HG03520 (cell line): ENCODE measurements around the gene CILP2.

ENCODE experiments used
- ATAC-seq: cut with Tn5 transposase; IDR thresholded peaks from one replicate; pipeline ENCODE4 v1.9.1; 2021; ENCODE audit warnings: mild to moderate bottlenecking, moderate library complexity; ENCODE audit not compliant: unreplicated experiment

The CILP2 gene

DNA sequence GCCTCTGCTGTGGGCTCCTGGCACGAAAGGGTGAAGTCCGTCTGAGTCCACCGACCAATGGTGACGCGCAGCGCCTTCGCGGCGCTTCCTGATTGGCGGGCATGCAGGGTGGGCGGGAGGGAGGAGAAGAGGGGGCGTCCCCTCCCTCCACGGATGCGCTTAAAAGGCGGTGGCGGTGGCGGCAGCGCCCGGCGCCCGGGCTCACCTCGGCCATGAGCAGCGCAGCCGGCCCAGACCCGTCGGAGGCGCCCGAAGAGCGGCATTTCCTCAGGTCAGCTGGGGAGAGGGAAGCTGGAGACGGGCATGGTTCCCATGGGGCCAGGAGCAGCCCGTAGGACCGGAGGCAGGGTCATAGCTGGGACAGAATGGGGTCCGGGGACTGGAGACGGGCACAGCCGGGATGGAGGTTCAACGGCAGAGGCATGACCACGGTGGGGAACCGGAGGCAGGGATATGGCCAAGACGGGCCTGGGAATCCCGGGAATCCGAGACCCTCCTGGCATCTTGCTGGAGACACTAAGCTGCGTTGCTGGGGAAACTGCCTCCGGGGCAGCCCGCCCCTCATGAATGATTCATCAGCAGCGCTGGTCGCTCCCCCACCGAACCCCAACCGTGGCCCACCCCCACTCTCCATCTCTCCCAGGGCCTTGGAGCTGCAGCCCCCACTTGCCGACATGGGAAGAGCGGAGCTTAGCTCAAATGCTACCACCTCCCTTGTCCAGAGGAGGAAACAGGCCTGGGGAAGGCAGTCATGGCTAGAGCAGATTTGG lies 9.2 kb upstream of the CILP2 start, which contains the start of gene YJEFN3:
Gene YJEFN3, plus strand, starts transcription at position 191 of the 770 bp plus-strand sequence. Its CDS starts 22 bp downstream, at position 213.
- no peak for ATAC-seq

DNA sequence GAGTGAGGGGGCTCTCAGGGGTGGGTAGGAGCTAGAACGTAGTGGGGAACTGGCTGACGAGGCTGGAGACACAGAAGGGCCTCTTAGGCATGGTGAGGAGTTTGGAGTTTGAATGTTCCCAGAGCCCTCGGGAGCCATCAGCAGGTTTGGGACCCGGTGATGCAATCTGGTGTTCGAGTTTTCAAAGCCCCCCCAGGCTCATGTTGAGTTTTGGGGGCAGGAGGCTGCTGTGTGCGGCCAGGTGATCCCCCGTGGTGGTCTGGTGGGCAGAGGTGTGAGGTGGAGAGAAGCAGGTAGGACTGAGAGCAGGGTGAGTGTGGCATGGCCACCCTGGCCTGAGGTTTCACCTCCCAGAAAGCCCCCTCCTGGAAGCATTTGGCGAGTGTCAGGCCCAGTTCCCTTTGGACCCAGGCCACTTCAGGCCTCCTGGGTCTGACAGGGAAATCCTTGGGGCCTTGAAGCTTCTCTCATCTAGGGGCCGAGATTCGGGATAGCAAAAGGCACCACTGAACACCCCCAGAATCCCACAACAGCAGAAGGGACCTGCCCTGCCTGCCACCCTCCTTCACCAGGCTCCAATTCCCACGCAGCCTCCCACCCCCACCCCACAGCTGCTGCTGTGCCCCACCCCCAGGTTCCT lies 8.2 kb upstream of the CILP2 start:
- ATAC-seq = no peak

DNA sequence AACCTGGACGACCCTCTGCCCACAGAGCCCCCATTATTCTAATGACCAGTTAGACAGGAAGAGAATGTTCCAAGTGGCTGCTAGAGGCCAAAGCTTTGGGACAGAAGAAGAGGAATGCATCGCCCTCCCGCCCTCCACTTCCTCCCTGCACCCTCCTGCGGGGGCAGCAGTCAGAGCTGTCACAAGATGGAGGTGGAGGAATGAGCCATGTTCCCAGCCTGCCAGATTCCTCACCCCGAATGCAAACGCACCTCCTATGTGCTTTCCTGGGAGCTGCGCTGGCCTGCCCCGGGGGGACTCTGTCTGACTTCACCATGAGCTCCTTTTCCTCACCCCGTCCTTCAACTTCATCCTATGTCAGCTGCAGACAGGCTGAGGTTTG lies 7.7 kb upstream of the CILP2 start:
- no peak for ATAC-seq

DNA sequence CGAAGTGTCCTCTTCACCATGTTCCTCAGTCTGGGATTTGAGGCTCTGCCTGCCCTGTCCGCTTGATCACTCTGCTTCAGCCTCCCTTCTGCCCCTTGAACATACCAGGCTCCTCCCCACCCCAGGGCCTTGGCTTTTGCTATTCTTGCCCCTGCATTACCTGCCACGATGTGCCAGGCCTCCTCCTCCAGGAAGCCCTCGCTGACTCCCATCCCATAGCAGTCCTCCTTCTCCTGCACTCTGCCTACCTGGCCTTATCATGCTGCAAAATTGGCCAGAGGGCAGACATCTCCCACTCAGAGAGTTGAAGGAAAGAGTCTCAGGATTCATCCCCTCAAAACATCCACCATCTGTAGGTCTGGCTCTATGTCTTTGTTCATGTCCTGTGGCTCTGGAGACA lies 7.2 kb upstream of the CILP2 start:
- ATAC-seq = no peak

DNA sequence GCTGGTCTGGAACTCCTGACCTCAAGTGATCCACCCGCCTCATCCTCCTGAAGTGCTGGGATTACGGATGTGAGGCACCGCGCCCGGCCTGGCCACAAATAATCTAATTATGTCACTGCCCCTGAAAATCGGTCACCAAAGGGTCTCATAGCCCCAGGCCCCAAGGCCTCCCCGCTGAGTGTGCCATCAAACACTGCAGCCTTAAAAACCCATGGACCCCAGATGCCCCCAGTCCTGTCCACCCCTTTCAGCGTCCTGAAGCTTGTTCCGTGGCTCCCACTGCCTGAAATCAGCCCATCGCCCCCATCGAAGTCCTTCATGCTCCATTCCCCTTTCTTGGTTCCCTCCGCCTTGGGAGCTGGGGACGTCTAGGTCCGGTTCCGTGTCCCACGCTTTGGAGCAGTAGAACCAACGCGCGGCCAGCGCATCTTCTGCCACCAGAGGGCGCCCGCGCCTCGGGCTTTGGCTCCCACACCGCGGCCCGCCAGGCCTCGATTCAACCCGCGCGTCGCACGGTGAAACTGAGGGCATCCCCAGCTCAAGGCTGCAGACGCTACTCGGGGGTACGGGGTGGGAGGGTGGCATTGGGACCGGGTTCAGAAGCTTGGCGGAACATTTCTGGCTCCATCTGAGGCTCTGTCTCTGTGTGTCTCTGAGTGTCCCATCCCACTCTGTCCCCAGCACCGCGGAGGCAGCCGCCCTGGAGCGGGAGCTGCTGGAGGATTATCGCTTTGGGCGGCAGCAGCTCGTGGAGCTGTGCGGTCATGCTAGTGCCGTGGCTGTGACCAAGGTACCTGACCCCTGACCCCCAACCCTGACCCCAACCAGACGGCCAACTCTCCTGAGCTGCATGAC lies 5.9 kb upstream of the CILP2 start:
- no peak for ATAC-seq

DNA sequence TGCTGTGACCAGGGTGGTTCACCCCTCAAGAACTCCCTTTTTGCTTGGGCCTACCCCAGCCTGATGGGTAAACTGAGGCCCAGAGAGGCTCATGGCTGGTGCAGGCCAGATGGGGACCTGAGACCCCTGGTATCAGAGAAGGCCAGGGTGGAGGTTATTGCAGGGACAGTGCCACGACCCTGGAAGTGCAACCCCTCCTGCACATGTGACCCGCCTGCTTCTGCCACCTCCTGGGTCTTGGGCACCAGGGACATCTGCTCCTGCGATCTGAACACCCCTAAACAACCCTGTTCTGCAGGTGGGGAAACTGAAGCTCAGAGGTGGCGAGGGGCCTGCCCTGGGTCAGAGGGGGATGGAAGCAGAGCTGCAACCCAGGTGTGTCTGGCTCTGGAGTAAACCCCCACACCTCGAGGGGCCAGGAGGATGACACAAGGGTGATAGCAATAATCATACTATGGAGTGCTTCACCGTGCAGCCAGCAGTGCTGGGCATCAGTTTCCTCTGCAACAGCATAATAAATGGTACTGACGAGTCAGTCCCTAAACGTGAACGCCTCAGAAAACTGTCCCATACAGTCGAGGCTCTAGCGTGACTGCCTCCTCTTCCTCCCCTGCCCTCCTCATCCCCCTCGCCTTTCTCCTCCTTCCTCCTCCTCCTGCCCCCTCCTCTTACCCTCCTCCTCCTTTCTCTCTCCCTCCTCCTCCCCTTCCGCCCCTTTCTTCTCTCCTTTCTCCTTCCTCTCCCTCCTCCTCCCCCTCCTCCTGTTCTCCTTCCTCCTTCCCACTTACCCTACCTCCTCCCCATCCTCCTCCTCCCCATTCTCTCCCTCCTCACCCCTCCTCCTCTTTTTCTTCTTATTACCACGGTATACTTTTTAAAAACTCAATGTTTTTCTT lies 5.0 kb upstream of the CILP2 start:
- no peak for ATAC-seq

DNA sequence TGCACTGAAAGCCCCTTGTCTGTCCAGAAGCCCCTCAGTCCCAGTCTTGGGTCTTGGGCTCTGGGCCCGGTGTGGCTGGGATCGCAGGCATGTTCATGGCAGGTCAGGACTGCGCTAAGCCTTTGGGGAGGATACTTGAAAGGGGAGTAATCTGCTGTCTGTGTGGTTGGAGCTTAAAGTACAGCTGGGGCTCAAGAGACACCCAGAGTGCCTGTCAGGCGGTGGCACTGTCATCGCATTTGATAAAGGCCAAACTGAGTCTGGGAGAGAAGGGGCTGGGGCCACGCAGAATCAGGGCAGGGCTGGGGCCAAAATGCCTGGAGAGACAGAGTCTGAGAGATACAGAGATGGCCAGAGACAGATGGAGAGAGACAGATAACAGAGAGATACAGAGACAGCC lies 4.2 kb upstream of the CILP2 start:
- no peak for ATAC-seq

DNA sequence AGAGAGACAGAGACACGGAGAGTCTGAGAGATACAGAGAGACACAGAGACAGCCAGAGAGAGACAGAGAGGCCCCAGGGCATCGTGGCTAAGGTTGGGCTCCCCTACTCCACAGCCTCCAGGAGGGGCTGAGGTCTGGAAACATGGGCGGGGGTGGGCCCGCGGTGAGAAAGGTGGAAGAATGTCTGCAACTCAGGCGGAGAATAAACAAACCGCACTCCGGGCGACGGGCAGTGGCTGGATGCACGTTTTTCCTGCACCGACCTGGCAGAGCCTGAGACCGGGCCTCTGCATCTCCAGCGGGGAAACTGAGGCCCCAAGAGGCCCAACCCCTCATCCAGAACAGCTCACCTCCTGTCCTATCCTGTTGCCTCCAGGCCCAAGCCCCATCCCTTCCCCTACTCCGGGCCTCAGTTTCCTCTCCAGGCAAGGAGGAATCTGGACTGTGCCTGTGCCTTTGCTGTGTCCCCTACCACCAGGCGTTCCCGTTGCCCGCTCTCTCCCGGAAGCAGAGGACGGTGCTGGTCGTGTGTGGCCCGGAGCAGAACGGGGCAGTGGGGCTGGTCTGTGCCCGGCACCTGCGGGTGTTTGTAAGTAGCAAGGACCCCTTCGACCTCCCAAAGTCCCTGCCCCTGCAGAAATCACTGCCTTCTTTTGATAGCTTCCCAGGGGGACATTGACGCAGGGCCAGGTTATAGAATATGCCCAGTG lies 3.4 kb upstream of the CILP2 start:
- no peak for ATAC-seq

DNA sequence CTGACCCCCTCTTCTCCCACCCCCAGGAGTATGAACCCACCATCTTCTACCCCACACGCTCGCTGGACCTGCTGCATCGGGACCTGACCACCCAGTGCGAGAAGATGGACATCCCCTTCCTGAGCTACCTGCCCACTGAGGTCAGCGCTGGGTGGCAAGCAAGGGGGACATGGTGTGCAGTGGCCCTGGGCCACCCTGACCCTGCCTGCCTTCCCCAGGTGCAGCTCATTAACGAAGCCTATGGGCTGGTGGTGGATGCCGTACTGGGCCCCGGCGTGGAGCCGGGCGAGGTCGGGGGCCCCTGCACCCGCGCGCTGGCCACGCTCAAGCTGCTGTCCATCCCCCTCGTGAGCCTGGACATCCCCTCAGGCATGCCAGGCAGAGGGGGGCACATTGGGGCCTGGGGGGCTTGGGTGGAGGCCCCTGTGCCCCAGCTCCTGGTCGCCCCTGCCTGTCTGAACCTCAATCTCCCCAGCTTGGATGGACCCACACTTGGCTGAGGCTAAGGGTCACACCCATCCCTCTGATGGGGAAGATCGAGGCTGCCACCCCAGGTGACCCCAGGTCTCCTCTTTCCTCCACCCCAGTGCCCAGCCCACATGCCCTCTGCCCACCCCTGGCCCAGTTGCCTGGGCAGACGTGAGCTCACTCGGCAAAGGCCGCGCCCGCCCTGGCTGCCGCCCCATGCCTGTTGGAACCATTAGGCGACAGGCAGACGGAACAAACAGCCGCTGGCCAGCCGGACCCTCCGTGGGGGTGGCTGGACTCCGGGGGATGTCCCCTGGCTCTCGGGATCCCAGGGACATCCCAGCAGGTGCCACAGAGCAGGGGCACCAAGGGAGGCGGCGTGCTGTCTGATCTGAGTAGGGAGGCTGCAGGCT lies 2.5 kb upstream of the CILP2 start:
- ATAC-seq = no peak

DNA sequence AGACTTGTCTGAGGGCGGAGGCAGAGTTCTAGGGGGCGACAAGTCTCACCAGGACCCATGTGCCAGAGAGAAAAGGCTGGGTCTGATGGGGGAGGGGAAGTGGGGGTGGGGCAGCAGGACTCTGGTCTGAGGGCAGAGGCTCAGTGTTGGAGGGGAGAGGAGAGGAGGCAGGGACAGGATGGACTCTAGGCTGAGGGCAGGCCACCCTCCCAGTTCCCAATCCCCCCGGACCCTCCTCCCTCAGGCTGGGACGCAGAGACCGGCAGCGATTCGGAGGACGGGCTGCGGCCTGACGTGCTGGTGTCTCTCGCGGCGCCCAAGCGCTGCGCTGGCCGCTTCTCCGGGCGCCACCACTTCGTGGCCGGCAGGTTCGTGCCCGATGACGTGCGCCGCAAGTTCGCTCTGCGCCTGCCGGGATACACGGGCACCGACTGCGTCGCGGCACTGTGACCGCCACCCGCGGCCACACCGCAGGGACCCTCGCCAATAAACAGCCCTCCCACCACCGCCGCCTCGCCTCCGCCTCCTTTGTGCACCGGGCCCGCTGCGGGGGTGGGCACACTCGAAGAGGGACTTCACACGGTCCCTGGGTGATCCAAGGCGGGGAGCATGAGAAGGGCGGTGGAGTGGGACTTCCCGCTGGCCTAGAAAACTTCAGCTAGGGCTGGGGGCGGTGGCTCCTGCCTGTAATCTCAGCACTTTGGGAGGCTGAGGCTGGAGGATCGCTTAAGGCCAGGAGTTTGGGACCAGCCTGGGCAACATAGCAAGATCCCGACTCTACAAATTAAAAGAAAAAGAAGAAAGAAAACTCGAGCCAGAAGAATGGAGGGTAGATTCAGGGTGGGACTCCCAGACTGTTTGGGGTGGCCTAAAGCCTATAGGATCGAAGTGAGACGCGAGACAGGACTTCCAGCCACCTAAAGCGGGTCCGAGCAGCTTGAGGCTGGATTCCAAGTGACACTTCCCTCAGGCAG lies 703 bp upstream of the CILP2 start:
- no peak for ATAC-seq

DNA sequence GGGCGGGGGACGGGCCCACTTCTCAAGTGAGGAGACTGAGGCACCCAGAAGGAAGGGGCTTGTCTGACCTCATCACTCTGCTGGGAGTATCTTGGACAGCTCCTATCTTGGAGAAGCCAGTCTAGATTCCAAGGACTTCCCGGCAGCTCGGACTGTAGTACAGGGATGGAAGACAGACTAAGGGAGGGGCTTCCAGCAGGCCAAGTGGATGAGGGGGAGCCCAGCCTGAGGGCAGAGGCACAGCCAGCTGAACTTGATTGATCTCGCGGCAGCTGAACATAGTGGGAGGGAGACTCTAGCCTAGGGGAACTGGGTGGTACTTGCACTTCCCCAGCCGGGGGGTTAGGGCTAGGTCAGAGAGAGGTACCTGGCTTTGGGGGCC lies 711 bp downstream of the CILP2 start:
- no peak for ATAC-seq

DNA sequence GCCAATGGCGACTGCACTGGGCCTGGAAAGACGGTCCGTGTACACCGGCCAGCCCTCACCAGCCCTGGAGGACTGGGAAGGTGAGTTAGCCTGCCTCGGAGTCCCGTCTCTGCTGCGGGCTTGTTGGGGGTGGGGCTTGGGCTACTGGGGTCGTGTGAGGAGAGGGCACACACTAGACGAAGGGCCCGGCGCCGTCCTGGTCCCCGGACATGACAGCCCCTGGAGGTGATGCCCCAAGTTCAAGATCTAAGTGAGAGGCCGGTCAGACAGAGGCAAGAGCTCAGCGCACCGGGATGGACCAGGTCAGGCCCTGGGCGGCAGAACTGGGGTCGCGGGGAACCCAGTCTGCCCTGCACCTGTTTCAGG lies 1.6 kb downstream of the CILP2 start:
- no peak for ATAC-seq

DNA sequence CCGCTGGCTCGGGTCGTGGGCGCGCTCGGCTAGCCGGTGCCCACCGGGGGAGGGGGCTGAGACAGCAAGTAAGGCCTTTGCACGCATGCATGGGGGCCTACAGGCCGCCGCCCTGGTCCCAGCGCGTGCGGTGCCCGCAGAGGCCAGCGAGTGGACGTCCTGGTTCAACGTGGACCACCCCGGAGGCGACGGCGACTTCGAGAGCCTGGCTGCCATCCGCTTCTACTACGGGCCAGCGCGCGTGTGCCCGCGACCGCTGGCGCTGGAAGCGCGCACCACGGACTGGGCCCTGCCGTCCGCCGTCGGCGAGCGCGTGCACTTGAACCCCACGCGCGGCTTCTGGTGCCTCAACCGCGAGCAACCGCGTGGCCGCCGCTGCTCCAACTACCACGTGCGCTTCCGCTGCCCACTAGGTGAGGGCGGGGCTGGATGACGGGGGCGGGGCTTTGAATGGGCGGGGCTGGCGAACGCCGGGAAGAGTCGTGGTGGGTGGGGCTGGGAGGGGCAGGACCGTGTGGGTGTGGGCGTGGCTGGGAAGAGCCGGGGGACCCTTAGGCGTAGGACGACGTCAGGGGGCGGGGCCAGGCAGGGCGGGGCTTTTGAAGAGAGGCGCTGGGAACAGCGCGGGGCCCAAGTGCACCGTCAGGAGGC lies 2.1 kb downstream of the CILP2 start:
- no peak for ATAC-seq

DNA sequence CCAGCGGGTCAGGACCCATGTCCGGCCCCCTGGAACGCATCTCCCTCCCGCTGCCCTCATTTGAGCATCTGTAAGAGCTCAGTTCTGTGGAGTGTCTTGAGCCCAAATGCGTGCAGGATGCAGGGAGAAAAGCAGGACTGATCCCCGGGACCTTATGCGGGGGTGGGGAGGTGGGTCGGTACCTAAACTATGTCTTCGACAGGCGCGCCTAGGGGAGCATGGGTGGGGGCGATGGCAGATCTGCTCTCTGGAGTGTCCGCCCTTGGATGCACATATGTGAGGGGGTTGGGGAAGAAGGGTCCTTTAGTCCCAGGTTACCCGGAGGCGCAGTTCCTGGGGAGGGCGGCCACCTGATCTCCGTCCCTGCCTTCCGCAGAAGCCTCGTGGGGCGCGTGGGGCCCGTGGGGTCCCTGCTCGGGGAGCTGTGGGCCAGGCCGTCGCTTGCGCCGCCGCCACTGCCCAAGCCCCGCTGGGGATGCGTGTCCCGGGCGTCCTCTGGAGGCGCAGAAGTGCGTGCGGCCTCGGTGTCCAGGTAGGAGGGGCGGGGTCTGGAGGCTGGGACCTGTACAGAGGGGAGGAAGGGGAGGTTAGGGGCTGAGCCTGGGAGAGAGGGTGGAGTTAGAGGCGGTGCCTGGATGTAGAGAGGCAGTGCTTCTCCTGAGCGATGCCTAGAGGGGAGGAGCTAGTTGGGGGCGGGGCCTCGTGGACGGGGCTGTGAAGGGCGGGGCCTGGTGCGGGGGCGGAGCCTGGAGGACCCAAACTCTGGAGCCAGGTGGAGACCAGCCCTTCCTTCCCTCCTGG lies 2.9 kb downstream of the CILP2 start:
- ATAC-seq = no peak

DNA sequence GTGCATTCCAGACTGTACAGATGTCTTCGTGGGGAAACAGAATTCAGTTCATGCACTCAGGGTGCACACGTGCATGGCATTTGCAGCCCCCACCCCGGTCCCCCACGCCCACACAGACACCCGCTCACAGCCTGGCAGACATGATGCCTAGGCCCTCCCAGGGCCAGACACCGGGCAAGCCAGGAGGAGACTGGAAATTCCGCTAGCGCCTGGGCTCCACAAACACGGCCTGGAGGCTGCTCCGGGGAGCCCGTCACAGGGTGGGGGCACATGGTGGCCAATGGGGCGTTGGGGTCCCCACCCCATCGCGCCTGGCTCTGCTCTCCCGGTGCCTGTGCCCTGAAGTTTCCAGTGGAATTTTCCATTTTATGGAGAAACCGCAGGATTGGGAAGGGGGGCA lies 3.6 kb downstream of the CILP2 start:
- no peak for ATAC-seq

DNA sequence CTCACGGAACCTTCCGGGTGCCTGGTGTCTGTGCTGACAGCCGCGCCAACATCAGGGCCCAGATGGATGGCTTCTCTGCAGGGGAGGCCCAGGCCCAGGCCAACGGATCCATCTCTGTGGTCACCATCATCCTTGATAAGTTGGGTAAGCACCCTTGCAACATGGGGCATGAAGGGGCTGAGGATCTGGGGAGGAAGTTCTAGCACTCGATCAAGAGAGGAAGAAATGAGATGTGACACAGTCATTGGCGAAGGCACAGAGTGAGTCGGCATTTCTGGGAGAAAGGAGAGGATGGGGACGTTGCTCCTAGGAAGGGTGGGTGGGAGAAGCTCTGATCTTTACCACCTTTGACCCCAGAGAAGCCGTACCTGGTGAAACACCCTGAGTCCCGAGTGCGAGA lies 4.4 kb downstream of the CILP2 start:
- ATAC-seq = no peak

DNA sequence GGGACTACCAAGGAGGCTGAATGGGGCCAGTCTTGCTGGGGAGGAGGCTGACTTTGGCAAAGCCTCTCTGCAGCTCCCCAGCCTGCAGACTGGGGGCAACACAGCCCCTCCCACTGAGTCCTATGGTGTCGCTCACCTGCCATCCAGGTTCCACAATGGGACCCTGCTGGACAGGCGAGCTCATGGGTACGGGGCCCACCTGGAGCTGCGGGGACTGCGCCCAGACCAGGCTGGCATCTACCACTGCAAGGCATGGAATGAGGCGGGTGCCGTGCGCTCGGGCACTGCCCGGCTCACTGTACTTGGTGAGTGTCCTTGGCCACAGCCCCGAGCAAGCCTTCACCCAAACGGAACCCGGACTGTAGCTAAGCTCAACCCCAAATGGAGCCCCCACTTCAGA lies 5.0 kb downstream of the CILP2 start:
- ATAC-seq = no peak
